Erythroblast (primary cell): Measurements from ENCODE around the gene STAT3.

Source experiments
- GATA1 ChIP-seq: IDR thresholded peaks from 2 replicates; pipeline ENCODE4 v1.6.1; 2011; ENCODE audit warnings: low read depth, mild to moderate bottlenecking, control low read depth, low read length, moderate library complexity
- POLR2A ChIP-seq: IDR thresholded peaks from 2 replicates; pipeline ENCODE4 v1.6.1; 2011; ENCODE audit warnings: mild to moderate bottlenecking, low read length

DNA sequence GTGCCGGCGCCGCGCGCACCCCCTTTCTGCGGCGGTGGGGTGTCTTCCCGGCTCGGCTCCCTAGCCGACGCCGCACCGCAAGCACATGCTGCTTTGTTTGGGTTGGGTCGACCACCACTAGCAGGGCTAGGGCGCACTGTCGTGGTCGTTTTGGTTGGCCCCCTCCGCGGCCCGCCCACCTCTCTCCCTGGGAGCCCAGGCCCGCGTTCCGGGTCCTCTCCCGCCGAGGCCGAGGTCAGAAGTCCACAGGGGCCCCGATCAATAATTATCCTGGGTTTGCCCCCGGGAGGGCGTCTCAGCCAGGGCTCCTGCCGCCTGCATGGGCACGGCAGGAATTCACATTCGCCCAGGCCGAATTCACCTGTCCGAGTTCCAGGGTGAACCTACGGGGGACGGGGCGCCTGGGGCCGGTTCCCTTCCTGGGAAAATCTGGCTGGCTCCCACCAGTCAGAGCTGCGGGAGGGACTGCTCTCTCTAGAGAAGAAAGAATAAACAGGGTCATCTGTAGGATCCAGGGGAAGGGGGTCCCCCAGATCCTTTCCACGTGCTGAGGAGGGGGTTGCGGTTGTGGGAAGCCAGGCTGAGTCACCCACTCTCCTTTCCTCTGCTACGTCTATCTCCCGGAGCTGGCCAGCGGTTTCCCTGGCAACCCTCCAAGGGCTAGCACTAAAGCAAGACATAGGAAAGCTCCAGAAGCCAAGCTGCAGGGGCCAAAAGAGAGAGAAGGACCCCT, 111.5 kb downstream of the STAT3 start:
- TF ChIP-seq POLR2A (no peak), GATA1 (no peak)
